Stimulated activated CD4-positive, alpha-beta T cell treated with anti-CD3 and anti-CD28 coated beads, Interleukin-1b, Interleukin-23, amount 100 ng/mL, for 1 hour (primary cell): ENCODE measurements around the gene ZNF217.
"Not testable (repeated sequence)": the region's sequence is repeated elsewhere in the genome, so short reads cannot be mapped to it uniquely, and the experiment has no call there.

Source experiments
- DNase-seq, 2 donors: peaks; one replicate each; pipeline ENCODE4 v3.0.0-alpha.2; 2020; ENCODE audit warnings: low read depth in 2 of 2

The ZNF217 gene

DNA sequence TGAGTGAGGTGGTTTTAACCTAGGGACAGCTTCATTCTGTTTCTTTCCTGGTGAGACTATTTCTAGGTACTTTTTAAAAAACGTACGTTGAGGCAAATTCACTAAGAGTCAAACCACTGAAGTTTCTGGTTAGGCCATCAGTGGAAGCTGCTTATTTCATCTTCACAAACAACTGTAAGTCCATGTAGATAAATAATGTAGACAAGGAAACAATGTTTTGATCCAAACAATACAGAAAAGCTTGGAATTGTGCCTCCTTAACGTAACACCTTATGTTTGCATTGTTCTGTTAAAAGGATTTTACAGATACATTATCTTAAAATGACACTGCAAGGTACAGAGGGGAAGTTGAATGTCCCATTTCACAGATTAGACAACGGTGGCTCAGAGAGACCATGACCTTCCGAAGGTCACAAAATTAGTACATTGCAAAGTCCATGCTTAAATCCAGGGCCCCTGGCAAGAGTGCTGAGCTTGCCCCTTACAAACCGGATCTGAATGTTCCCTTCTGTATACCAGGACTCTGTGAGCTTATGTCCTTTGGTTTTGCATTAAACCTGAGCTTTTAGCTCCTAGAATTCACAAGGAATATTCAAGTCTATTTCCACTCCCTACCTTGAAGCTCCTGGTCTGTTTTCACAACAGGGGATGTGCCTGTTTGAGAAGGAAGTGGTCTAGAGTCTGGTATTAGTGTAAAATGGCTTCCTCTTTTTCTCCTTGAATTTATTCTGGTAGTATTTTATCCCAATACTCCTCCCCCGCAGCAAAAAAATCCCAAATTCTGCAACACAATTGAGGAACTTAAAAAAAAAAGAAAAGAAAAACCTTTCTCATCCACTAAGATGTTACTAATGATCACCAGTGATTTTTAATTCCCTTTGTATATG, 28.9 kb upstream of the ZNF217 start:
- DNase-seq: no peak

DNA sequence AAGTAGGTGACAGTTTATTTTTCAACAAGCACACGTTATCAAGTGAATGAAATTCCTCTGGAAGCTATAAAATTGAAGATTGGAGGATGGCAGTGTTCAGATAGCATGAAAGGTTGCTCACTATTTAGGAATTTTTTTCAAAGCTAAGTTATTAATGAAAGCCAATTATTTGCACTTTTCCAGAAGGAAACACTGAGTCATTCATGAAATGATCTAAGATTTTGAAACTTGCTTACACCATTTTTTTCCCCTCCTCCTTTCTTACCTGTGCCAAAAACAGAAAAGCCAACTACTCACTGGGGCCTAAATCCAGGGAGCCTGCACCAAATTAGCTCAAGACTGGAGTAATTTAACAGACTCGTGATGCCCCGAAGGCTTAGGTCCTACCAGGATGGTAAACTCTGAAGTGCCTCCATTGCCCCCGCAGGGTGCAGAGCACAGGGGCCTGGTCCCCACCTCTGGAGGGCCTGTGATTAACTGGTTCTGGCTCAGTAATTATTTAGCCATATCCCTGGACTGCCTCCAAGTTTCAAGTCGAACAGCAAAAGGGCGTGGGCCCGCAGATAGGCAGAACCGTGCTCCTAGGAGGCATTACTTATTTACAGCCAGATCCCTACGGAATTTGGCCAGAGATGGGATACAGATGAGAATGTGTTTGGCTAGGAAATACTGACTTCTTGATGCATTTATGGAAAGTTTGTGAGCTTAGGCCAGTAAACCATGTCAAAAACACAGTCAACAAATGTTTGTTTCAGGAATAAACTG, 28.0 kb upstream of the ZNF217 start:
- no peak for DNase-seq

DNA sequence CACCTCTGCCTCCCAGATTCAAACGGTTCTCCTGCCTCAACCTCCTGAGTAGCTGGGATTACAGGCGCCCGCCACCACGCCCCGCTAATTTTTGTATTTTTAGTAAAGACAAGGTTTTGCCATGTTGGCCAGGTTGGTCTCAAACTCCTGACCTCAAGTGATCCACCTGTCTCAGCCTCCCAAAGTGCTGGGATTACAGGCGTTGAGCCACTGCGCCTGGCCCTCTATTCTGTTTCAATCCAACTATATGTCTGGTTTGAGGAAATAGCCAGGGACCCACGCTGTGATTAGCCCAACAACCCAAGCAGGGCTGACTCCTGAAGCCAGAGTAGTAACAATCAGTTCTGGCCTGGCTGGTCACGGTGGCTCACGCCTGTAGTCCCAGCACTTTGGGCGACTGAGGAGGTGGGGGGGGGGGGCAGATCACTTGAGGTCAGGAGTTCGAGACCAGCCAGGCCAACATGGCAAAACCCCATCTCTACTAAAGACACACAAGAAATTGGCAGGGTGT, 24.9 kb upstream of the ZNF217 start:
- not testable (repeated sequence) for DNase-seq

DNA sequence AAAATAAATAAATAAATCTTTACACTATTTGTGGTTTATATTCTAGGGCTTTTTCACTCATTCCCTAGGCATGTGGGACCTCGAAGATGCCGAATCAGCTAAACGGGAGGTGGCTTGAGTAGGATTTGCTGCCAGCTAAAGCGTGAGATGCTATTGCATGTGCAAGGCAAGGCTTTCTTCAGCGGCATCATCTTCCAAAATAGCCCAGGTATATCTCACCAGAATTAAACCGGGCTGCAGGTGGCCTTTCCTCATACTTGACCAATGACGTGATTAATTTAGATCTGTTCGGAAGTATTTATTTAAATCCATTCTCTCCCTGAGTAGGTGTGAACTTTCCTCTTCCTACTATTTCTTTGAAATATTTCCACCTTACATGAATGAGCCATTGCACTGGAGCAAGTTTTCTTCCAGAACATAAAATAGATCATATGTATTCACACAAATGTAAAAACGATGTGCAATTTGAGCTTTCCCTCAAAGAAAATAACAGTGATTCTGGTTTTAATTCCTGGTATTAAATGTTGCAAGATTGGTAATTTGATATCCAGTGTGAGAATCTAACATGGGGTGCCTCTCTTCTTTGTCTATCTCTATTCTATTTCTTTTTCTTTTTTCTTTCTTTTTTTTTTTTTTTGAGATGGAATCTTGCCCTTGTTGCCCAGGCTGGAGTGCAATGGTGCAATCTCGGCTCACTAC, 24.3 kb upstream of the ZNF217 start:
- DNase-seq: no peak

- not testable (repeated sequence) for DNase-seq
Observed at GRCh38 chr20:53616489-53616888, 22.9 kb upstream of the ZNF217 start.

GRCh38 chr20:53613748-53614147, 20.1 kb upstream of the ZNF217 start:
- no peak for DNase-seq

DNA sequence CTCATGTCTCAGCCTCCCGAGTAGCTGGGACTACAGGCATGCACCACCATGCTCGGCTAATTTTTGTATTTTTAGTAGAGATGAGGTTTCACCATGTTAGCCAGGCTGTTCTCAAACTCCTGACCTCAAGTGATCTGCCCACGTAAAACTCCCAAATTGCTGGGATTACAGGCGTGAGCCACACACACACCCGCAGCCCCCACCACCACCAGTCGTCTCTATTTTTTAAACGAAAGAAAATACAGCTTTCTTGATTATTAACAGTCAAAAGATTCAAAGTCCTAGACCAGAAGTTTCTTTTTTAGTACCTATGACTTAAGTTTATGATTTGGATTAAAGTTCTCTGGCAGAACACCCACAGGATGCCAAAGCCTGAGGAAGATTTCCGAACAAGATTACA, 18.6 kb upstream of the ZNF217 start:
- DNase-seq: not testable (repeated sequence)

- no peak for DNase-seq
Observed at GRCh38 chr20:53611449-53611894, 17.8 kb upstream of the ZNF217 start.

GRCh38 chr20:53609491-53610445, 16.1 kb upstream of the ZNF217 start:
- peak; percentile 44 to 59 for DNase-seq

DNA sequence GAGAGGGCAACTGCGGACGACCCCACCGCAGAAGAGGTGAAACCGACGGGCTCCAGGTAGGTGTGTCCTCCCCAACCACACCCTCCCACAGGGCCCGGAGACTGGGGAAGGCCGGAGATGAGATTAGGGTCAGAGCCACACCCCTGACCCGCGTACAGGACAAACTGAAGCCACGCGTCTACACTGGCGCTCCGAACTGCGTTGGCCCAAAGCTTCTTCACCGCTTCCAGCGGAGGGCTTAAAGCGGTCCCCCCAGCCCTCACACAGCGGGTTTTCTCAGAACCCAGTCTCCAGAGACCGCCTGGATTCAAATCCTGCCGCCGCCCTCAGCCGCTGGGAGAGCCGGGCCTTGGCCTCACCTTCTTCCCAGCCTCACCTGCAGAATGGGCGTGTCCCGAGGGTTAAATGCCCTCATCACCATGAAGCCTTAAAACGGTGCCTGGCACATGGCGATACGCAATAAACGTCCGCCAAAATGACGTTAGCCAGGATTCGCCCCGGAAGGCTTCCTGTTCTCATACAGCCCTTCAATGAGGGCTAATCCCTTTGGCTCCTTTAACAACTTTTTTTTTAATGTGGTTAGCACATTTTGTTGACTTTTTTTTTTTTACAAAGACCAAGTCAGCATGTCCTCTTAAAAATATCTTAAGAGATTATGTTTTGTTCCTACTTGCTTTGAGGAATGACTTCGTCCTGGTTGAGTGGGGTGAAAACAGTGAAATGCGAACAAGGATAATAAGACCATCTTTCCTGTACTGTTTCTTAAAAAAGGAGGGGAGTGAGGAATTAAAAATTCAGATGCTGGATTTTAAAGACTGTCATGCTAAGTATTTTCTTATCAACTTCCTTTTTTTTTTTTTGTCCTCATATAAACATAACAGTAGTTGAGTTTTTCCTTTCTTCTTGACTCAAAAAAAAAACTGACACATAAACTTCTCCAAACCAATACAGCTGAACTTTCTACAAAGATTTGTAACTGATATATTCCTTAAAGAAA, 15.1 kb upstream of the ZNF217 start:
- no peak for DNase-seq

DNA sequence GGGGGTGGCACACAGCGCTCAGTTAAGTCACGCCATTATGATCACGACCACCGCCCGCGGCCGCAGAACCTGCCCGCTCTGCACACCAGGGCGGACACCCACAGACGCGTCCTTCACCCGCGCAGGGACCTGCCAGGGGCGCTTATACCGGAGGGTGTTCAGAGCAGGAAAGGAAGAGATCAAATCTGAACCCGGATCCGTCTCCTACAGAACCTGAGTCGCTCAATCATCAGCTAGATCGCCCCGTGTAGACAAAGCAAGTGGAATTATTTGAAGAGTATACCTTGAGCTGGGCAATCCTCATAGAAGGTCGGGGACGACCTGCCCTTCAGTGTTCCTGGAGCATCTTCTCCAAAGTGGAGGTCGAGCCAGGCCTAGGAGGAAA, 14.4 kb upstream of the ZNF217 start:
- no peak for DNase-seq

GRCh38 chr20:53606364-53606985, 12.8 kb upstream of the ZNF217 start:
- no peak for DNase-seq

GRCh38 chr20:53605401-53605800, 11.8 kb upstream of the ZNF217 start:
- DNase-seq: not testable (repeated sequence)

GRCh38 chr20:53604846-53605245, 11.2 kb upstream of the ZNF217 start:
- not testable (repeated sequence) for DNase-seq

GRCh38 chr20:53602661-53603060, 9.0 kb upstream of the ZNF217 start:
- DNase-seq: no peak

DNA sequence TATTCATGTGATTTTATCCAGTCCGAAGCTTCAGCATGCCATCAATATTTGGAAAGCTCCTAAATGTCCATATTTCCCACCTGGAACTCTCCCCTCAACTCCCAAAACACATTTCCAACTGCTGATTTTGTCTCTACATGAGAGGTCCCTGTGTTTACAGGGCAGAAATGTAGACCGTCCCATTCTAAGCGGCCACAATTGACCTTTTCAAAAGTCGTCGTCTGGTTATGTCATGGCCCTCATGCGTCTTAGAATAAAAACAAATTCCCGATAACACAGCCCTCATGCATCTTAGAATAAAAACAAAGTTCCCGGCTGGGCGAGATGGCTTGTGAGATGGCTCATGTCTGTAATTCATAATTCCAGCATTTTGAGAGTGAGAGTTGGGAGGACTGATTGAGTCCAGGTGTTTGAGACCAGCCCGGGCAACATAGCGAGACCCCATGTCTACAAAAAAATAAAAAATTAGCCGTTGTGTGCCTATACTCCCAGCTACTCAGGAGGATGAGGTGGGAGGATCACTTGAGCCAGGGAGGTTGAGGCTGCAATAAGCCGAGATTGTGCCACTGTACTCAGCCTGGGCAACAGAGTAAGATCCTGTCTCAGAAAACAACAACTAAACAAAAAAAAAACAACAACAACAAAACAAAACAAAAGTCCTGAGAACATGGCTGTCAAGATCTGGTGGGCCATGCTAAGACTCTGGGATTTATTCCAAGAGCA, 6.4 kb upstream of the ZNF217 start:
- no peak for DNase-seq

- no peak for DNase-seq
Observed at GRCh38 chr20:53599378-53599777, 5.7 kb upstream of the ZNF217 start.

- DNase-seq: no peak
Observed at GRCh38 chr20:53599044-53599362, 5.4 kb upstream of the ZNF217 start.
